Measurements from ENCODE around the gene KRT10.

GRCh38 chr17:40815381-40815780, 7.0 kb downstream of the KRT10 start:
- TF ChIP-seq CTCF (IDR thresholded peaks at IDR 0.05) (no peak), POLR2A (IDR thresholded peaks at IDR 0.05) (no peak)
